Endothelial cell (in vitro differentiated cells): ENCODE results near the gene ZIK1. TPM values are rescaled to one million over a fixed set of nuclear protein-coding genes. Genes with fewer than 3 reads are reported as not detected.

ENCODE experiments used
- DNase-seq: peaks from one replicate; pipeline ENCODE4 v3.0.0; 2021; ENCODE audit warnings: low spot score
- H3K27ac Mint-ChIP-seq: one replicate; pipeline ENCODE4 v1.8.0; 2021; ENCODE audit warnings: mixed read lengths, inconsistent platforms; ENCODE audit not compliant: unreplicated experiment
- H3K27me3 Mint-ChIP-seq: one replicate; pipeline ENCODE4 v1.8.0; 2021; ENCODE audit warnings: mild to moderate bottlenecking, moderate library complexity, mixed read lengths, inconsistent platforms; ENCODE audit not compliant: unreplicated experiment
- H3K36me3 Mint-ChIP-seq: one replicate; pipeline ENCODE4 v1.8.0; 2021; ENCODE audit warnings: mild to moderate bottlenecking, low read depth, mixed read lengths, inconsistent platforms; ENCODE audit not compliant: unreplicated experiment
- H3K4me1 Mint-ChIP-seq: one replicate; pipeline ENCODE4 v1.8.0; 2021; ENCODE audit warnings: mild to moderate bottlenecking, mixed read lengths, inconsistent platforms; ENCODE audit not compliant: unreplicated experiment
- H3K4me3 Mint-ChIP-seq: one replicate; pipeline ENCODE4 v1.8.0; 2021; ENCODE audit warnings: mild to moderate bottlenecking, mixed read lengths, inconsistent platforms; ENCODE audit not compliant: unreplicated experiment
- H3K9me3 Mint-ChIP-seq: one replicate; pipeline ENCODE4 v1.8.0; 2021; ENCODE audit warnings: mixed read lengths, inconsistent platforms; ENCODE audit not compliant: unreplicated experiment
- CTCF ChIP-seq: fragments of 200-600 bp; sonication (generic); IDR thresholded peaks from one replicate; pipeline ENCODE4 v1.5.0; 2021; ENCODE audit warnings: antibody characterized with exemption; ENCODE audit not compliant: unreplicated experiment
- total RNA-seq: library from RNA; stranded (reverse); fragmentation: NEBNext Ultra II Directional; extraction: Animal tissue kit (Norgen Biotek cat#: 25700); gene quantifications from one replicate; pipeline ENCODE4 v1.2.1, GENCODE V29; 2021; ENCODE audit not compliant: unreplicated experiment

The ZIK1 gene
- total RNA-seq, 1 donor from 2014 or later: 19.9 TPM

GRCh38 chr19:57563547-57563946, 20.4 kb upstream of the ZIK1 start:
- Mint-ChIP-seq H3K27ac (no peak overlapping the region), H3K4me1 (peaks cover 6% of the 10 kb centered on the region), H3K4me3 (peak overlapping the region; percentile 51), H3K27me3 (peaks cover 10% of the 10 kb centered on the region), H3K36me3 (peaks cover 51% of the 10 kb centered on the region), H3K9me3 (peaks cover 55% of the 10 kb centered on the region)
- no peak for TF ChIP-seq CTCF
- no peak for DNase-seq

- TF ChIP-seq CTCF: no peak
- H3K9me3 Mint-ChIP-seq: peaks cover 62% of the 10 kb centered on the region
- peaks cover 11% of the 10 kb centered on the region for H3K27me3 Mint-ChIP-seq
- peaks cover 45% of the 10 kb centered on the region for H3K36me3 Mint-ChIP-seq
- H3K4me3 Mint-ChIP-seq: peak overlapping the region; percentile 39
- DNase-seq: no peak
- H3K27ac Mint-ChIP-seq: no peak overlapping the region
- H3K4me1 Mint-ChIP-seq: no peaks in the 10 kb centered on the region
Observed at GRCh38 chr19:57566396-57567265, 17.3 kb upstream of the ZIK1 start.

- peak overlapping the region; percentile 70 for H3K4me3 Mint-ChIP-seq
- H3K27ac Mint-ChIP-seq: no peak overlapping the region
- H3K27me3 Mint-ChIP-seq: peaks cover 13% of the 10 kb centered on the region
- peaks cover 66% of the 10 kb centered on the region for H3K36me3 Mint-ChIP-seq
- H3K9me3 Mint-ChIP-seq: peaks cover 78% of the 10 kb centered on the region
- no peak for DNase-seq
- no peak for TF ChIP-seq CTCF
- H3K4me1 Mint-ChIP-seq: no peaks in the 10 kb centered on the region
Observed at GRCh38 chr19:57570707-57571106, 13.2 kb upstream of the ZIK1 start.

- Mint-ChIP-seq H3K36me3 (peaks cover 76% of the 10 kb centered on the region), H3K27ac (no peak overlapping the region), H3K27me3 (peaks cover 21% of the 10 kb centered on the region), H3K4me1 (no peaks in the 10 kb centered on the region), H3K4me3 (peak overlapping the region; percentile 86), H3K9me3 (peaks cover 77% of the 10 kb centered on the region)
- no peak for DNase-seq
- TF ChIP-seq CTCF: no peak
Observed at GRCh38 chr19:57572415-57572947, 11.5 kb upstream of the ZIK1 start.

GRCh38 chr19:57576661-57577060, 7.3 kb upstream of the ZIK1 start:
- H3K9me3 Mint-ChIP-seq: peaks cover 64% of the 10 kb centered on the region
- peak overlapping the region; percentile 92 for H3K4me3 Mint-ChIP-seq
- peak overlapping the region; percentile 43 for H3K27ac Mint-ChIP-seq
- H3K36me3 Mint-ChIP-seq: peaks cover 66% of the 10 kb centered on the region
- H3K27me3 Mint-ChIP-seq: peaks cover 13% of the 10 kb centered on the region
- no peak for TF ChIP-seq CTCF
- no peak for DNase-seq
- H3K4me1 Mint-ChIP-seq: peaks cover 6% of the 10 kb centered on the region
